NT2/D1 (cell line): Measurements from ENCODE around the gene HOXA6.

Experiments
- SUZ12 ChIP-seq: IDR thresholded peaks from 2 replicates; pipeline ENCODE4 v1.6.1; 2011; ENCODE audit not compliant: insufficient read length, insufficient read depth; ENCODE audit errors: extremely low read depth
- YY1 ChIP-seq: IDR thresholded peaks from 2 replicates; pipeline ENCODE4 v1.6.1; 2011; ENCODE audit not compliant: insufficient read length, insufficient read depth

DNA sequence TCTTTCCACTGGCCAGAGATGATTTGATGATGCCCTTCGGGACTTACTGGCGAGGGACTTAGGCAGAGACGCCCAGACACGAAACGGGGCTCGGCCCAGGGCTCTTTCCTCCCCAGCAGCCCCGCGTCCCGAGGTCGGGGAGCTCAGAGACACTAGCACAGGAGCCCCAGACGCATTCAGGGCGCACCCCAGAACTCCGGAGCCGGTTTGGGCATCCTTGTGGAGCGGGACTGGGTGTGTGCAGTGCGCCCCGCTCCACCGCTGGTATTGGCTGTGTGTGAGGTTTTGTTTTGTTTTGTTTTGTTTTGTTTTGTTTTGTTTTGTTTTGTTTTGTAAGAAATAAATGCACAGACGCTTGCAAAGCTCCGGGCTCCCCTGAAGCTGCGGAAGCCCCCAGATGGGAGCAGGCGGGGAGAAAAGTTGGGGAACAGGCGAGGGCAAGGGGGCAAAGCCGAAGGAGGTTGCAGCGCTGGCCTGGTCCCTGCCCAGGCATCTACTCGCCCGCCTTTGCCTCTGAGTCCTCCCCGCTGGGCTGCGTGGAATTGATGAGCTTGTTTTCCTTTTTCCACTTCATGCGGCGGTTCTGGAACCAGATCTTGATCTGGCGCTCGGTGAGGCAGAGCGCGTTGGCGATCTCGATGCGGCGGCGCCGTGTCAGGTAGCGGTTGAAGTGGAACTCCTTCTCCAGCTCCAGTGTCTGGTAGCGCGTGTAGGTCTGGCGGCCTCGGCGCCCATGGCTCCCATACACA lies 2.2 kb downstream of the HOXA6 start:
- TF ChIP-seq YY1 (no peak), SUZ12 (no peak)
